Panc1 (cell line): ENCODE results near the gene MSI2. TPM values are rescaled to one million over a fixed set of nuclear protein-coding genes. Genes with fewer than 3 reads are reported as not detected.

Experiments
- ATAC-seq: fragments of 200-7000 bp; cut with Tn5 transposase; 2 replicates; pipeline ENCODE4 v1.9.1; 2020; ENCODE audit warnings: mild to moderate bottlenecking, moderate library complexity
- BruUV-seq: library from RNA; stranded (reverse); fragments of 400-500 nt; replicated peaks from 2 replicates; lab custom pipeline; 2021; lab: Mats Ljungman, UMichigan
- CTCF ChIA-PET: fragments of 300-600 bp; sonication (Branson Sonifier 250); formaldehyde crosslinking; loops from one replicate; lab custom pipeline; 2022; ENCODE audit warnings: antibody characterized with exemption; lab: Charles Lee
- POLR2A ChIA-PET: fragments of 300-600 bp; sonication (Branson Sonifier 250); formaldehyde crosslinking; loops from one replicate; lab custom pipeline; 2022; ENCODE audit warnings: antibody characterized with exemption; lab: Charles Lee
- DNase-seq: peaks from one replicate; pipeline ENCODE4 v3.0.0-alpha.2; 2010; ENCODE audit warnings: low read depth, low spot score
- H3K27ac ChIP-seq: 2 replicates; pipeline ENCODE4 v1.5.1; 2011; ENCODE audit warnings: mild to moderate bottlenecking, low read length, inconsistent platforms
- H3K27me3 ChIP-seq: fragments of 200-500 bp; sonication (Bioruptor generic); 2 replicates; pipeline ENCODE4 v1.6.0; 2014; ENCODE audit warnings: low read length, inconsistent platforms; ENCODE audit not compliant: control insufficient read depth, insufficient read depth
- H3K36me3 ChIP-seq: fragments of 200-500 bp; sonication (Bioruptor generic); 2 replicates; pipeline ENCODE4 v1.5.1; 2014; ENCODE audit warnings: inconsistent platforms, mild to moderate bottlenecking, low read length, moderate library complexity; ENCODE audit not compliant: control insufficient read depth, insufficient read depth
- H3K4me1 ChIP-seq: 2 replicates; pipeline ENCODE4 v1.5.1; 2011; ENCODE audit warnings: inconsistent platforms, mild to moderate bottlenecking, low read length, moderate library complexity; ENCODE audit not compliant: control insufficient read depth, insufficient read depth
- H3K4me3 ChIP-seq, 2 experiments: 2 replicates each; pipeline ENCODE4 v1.5.1; 2011 to 2012; ENCODE audit warnings: low read depth in 2 of 2, low read length in 2 of 2, mild to moderate bottlenecking in 2 of 2, inconsistent platforms in 1 of 2, moderate library complexity in 1 of 2
- H3K9me3 ChIP-seq: fragments of 200-500 bp; sonication (Bioruptor generic); 2 replicates; pipeline ENCODE4 v1.5.1; 2014; ENCODE audit warnings: low read depth, mild to moderate bottlenecking, inconsistent platforms, low read length, moderate library complexity; ENCODE audit not compliant: control insufficient read depth, insufficient read depth
- POLR2AphosphoS5 ChIP-seq: IDR thresholded peaks from 2 replicates; pipeline ENCODE4 v1.6.1; 2012; ENCODE audit warnings: mild to moderate bottlenecking, low read depth, low read length, moderate library complexity
- SIN3A ChIP-seq: IDR thresholded peaks from 2 replicates; pipeline ENCODE4 v1.6.1; 2012; ENCODE audit warnings: low read depth, mild to moderate bottlenecking, low read length, moderate library complexity, borderline replicate concordance; ENCODE audit not compliant: insufficient read depth
- TCF7L2 ChIP-seq: IDR thresholded peaks from 2 replicates; pipeline ENCODE4 v1.6.1; 2011; ENCODE audit warnings: mild to moderate bottlenecking, low read depth, low read length, inconsistent platforms
- in situ Hi-C: cut with HindIII; loops from 2 replicates; pipeline ENCODE4 v1.10.0; 2016; ENCODE audit warnings: low sequenced_read_pairs, low pct_unique_long_range_greater_than_20kb
- intact Hi-C: fragments of 100-400 bp; cut with micrococcal nuclease; formaldehyde crosslinking; loops from one replicate; pipeline ENCODE4 v1.10.0; 2022; ENCODE audit not compliant: unreplicated experiment
- total RNA-seq: library from RNA; stranded (reverse); gene quantifications from one replicate; pipeline ENCODE4 v1.2.1, GENCODE V29; 2021; ENCODE audit not compliant: unreplicated experiment
- TF ChIP-seq, protein P1 (sequence below), 2 experiments: IDR thresholded peaks; 2 replicates each; pipeline ENCODE4 v1.6.1; 2011 to 2012; ENCODE audit warnings: low read depth in 2 of 2, control low read depth in 1 of 2, low read length in 1 of 2, mild to moderate bottlenecking in 1 of 2, moderate library complexity in 1 of 2; ENCODE audit not compliant: insufficient read depth in 1 of 2
- TF ChIP-seq, protein P2 (sequence below): fragments of 450-650 bp; IDR thresholded peaks from 2 replicates; pipeline ENCODE4 v1.5.1; 2017; ENCODE audit warnings: mild to moderate bottlenecking

Gene MSI2
- total RNA-seq, 1 experiment from 2014 or later = 38.5 TPM

DNA sequence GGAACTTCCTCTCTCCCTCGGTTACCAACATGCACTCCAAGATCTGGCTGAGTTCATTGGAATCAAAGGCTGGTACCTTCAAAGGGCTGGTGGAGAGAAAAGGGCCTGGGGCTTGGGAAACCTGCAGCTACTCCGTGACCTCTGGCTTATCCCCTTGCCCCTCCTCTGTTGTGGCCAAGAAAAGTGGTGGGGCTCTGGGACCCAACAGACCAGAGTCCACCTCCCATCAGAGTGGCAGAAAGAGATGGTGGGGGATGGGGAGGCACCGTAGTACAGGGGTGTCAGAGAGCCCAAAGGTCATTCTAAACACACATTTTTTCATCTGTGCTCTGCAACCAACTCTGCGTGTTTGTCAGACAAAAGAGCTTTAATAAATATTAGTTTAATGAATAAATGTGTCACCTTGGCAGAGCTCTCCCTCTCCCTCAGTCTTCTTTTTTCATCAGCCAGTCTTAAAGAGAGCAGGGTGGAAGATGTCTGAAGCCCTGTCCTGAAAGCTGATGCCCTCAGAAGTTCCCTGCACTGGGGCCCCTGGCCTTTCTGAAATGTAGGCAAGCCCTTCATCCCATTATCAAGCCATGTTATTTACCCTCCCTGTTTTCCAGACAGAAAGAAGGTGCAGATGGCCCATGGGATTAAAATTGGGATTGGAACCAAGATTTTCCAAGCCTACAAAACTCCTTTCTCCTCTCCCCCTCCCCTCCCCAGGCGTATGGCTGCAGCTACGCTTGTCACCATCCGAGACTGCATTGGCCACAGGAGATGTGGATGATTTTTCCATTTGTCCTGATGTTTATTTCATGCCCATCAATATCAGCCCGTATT is 261.5 kb downstream of the MSI2 start:
- POLR2A ChIA-PET = no interaction called here
- Histone ChIP-seq H3K36me3 (no peaks in the 10 kb centered on the region), H3K27me3 (no peaks in the 10 kb centered on the region), H3K9me3 (no peaks in the 10 kb centered on the region), H3K27ac (no peak overlapping the region), H3K4me3 (no peak overlapping the region), H3K4me1 (no peaks in the 10 kb centered on the region)
- intact Hi-C loops = no loop called here
- CTCF ChIA-PET = no interaction called here
- ATAC-seq (no peak), DNase-seq (no peak)
- in situ Hi-C loops = no loop called here
- TF ChIP-seq, protein P1, sequence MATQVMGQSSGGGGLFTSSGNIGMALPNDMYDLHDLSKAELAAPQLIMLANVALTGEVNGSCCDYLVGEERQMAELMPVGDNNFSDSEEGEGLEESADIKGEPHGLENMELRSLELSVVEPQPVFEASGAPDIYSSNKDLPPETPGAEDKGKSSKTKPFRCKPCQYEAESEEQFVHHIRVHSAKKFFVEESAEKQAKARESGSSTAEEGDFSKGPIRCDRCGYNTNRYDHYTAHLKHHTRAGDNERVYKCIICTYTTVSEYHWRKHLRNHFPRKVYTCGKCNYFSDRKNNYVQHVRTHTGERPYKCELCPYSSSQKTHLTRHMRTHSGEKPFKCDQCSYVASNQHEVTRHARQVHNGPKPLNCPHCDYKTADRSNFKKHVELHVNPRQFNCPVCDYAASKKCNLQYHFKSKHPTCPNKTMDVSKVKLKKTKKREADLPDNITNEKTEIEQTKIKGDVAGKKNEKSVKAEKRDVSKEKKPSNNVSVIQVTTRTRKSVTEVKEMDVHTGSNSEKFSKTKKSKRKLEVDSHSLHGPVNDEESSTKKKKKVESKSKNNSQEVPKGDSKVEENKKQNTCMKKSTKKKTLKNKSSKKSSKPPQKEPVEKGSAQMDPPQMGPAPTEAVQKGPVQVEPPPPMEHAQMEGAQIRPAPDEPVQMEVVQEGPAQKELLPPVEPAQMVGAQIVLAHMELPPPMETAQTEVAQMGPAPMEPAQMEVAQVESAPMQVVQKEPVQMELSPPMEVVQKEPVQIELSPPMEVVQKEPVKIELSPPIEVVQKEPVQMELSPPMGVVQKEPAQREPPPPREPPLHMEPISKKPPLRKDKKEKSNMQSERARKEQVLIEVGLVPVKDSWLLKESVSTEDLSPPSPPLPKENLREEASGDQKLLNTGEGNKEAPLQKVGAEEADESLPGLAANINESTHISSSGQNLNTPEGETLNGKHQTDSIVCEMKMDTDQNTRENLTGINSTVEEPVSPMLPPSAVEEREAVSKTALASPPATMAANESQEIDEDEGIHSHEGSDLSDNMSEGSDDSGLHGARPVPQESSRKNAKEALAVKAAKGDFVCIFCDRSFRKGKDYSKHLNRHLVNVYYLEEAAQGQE (IDR thresholded peaks at IDR 0.05; ENCODE audit: insufficient read depth in 1 of 2, low read depth in 2 of 2, low read length in 1 of 2) = no peak
- TF ChIP-seq TCF7L2 (no peak), POLR2AphosphoS5 (no peak), SIN3A (no peak)
- TF ChIP-seq, protein P2, sequence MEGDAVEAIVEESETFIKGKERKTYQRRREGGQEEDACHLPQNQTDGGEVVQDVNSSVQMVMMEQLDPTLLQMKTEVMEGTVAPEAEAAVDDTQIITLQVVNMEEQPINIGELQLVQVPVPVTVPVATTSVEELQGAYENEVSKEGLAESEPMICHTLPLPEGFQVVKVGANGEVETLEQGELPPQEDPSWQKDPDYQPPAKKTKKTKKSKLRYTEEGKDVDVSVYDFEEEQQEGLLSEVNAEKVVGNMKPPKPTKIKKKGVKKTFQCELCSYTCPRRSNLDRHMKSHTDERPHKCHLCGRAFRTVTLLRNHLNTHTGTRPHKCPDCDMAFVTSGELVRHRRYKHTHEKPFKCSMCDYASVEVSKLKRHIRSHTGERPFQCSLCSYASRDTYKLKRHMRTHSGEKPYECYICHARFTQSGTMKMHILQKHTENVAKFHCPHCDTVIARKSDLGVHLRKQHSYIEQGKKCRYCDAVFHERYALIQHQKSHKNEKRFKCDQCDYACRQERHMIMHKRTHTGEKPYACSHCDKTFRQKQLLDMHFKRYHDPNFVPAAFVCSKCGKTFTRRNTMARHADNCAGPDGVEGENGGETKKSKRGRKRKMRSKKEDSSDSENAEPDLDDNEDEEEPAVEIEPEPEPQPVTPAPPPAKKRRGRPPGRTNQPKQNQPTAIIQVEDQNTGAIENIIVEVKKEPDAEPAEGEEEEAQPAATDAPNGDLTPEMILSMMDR = no peak
- no TSS peak for BruUV-seq

DNA sequence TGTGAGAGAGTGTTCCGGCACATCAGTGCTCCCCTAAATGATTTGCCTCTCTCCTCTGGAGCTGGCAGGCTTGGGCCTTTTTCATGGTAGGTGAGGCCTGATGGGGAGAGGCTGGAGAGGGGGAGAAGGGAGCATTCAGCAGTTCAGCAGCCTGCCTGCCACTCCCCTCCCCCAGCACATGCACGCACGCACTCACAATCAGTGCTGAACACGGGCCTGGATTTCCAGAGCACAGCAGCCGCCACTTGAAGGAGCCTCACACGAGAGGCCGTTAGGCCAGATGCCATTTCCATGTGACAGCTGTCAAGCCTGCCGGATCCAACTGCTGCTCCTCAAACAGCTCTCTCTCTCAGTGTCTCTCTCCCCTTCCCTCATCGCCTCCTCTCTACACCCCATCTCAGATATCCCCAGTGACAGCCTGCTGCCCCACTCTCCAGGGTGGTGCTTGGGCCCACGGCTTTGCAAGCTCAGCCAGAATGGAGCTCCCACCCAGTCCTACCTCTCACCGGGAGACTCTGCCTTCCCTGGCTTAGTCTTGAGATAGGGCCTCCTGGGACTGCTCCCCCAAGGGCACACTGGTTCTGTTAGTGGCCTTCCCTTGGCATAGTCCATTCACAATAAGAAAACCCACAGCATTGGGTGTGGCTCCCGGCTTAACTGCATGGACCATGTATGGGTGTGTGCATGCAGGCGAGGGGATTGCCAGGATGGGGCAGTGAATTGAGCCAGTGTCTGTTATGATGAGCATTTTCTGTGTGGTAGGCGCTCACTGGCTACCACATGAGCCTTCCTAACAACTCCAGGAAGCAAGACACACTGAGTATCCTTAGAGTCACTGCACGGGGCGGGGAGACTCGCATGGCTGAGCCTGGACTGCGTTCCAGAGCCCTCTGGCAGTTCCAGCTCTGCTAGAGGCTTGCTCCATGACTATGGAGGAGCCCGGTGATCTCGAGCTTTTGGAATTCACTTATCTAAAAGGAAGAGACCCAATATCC is 262.6 kb downstream of the MSI2 start:
- Histone ChIP-seq H3K27me3 (no peaks in the 10 kb centered on the region), H3K9me3 (no peaks in the 10 kb centered on the region), H3K4me1 (no peaks in the 10 kb centered on the region), H3K27ac (no peak overlapping the region), H3K4me3 (no peak overlapping the region), H3K36me3 (no peaks in the 10 kb centered on the region)
- in situ Hi-C loops = no loop called here
- ChIA-PET CTCF (no interaction called here), POLR2A (no interaction called here)
- DNase-seq (no peak), ATAC-seq (peak; percentile 31)
- intact Hi-C loops = no loop called here
- no TSS peak for BruUV-seq
- TF ChIP-seq, protein P1 (IDR thresholded peaks at IDR 0.05; ENCODE audit: insufficient read depth in 1 of 2, low read depth in 2 of 2, low read length in 1 of 2) = no peak
- no peak for TF ChIP-seq TCF7L2
- no peak for TF ChIP-seq SIN3A
- no peak for TF ChIP-seq POLR2AphosphoS5
